Stimulated activated naive CD8-positive, alpha-beta T cell treated with anti-CD3 and anti-CD28 coated beads, Interleukin-15, Interleukin-2, amounts not matched to agents 100 U/mL and 50 U/mL, for 24 hours (primary cell): Measurements from ENCODE around the gene C2CD4C.
"Not testable (repeated sequence)": the region's sequence is repeated elsewhere in the genome, so short reads cannot be mapped to it uniquely, and the experiment has no call there.

ENCODE experiments used
- ATAC-seq: fragments of 150-1000 bp; cut with Tn5 transposase; one replicate; pipeline ENCODE4 v1.10.0; 2021
- DNase-seq: peaks from one replicate; pipeline ENCODE4 v3.0.0; 2021

Gene C2CD4C

GRCh38 chr19:380618-381219 lies 28.2 kb downstream of the C2CD4C start:
- not testable (repeated sequence) for DNase-seq, ATAC-seq

GRCh38 chr19:379796-380195 lies 29.2 kb downstream of the C2CD4C start:
- DNase-seq (no peak), ATAC-seq (no peak)

- no peak for ATAC-seq
- no peak for DNase-seq
Observed at GRCh38 chr19:378706-379105, 30.2 kb downstream of the C2CD4C start.

- ATAC-seq (no peak), DNase-seq (no peak)
Observed at GRCh38 chr19:377801-378581, 31.0 kb downstream of the C2CD4C start.

GRCh38 chr19:376111-376470 lies 32.9 kb downstream of the C2CD4C start:
- no peak for DNase-seq
- ATAC-seq = no peak

- ATAC-seq (no peak), DNase-seq (no peak)
Observed at GRCh38 chr19:375395-376110, 33.4 kb downstream of the C2CD4C start.

GRCh38 chr19:374886-375235 lies 34.1 kb downstream of the C2CD4C start:
- DNase-seq (no peak), ATAC-seq (no peak)

- DNase-seq (no peak), ATAC-seq (no peak)
Observed at GRCh38 chr19:374183-374885, 34.6 kb downstream of the C2CD4C start.

- ATAC-seq (no peak), DNase-seq (no peak)
Observed at GRCh38 chr19:373391-374182, 35.4 kb downstream of the C2CD4C start.

- ATAC-seq (no peak), DNase-seq (no peak)
Observed at GRCh38 chr19:372306-372890, 36.5 kb downstream of the C2CD4C start.

- no peak for DNase-seq
- ATAC-seq = no peak
Observed at GRCh38 chr19:371501-372168, 37.3 kb downstream of the C2CD4C start.

GRCh38 chr19:370641-371330 lies 38.2 kb downstream of the C2CD4C start:
- no peak for ATAC-seq
- DNase-seq = no peak

GRCh38 chr19:369876-370275 lies 39.1 kb downstream of the C2CD4C start:
- ATAC-seq (no peak), DNase-seq (no peak)

GRCh38 chr19:369256-369655 lies 39.7 kb downstream of the C2CD4C start:
- ATAC-seq = no peak
- no peak for DNase-seq

- ATAC-seq (no peak), DNase-seq (no peak)
Observed at GRCh38 chr19:368630-369024, 40.3 kb downstream of the C2CD4C start.

- DNase-seq (no peak), ATAC-seq (no peak)
Observed at GRCh38 chr19:367963-368629, 40.9 kb downstream of the C2CD4C start.

GRCh38 chr19:367561-367960 lies 41.4 kb downstream of the C2CD4C start:
- DNase-seq = no peak
- ATAC-seq = no peak

- DNase-seq = no peak
- ATAC-seq = no peak
Observed at GRCh38 chr19:366951-367350, 42.0 kb downstream of the C2CD4C start.

- ATAC-seq = no peak
- DNase-seq = no peak
Observed at GRCh38 chr19:366205-366783, 42.7 kb downstream of the C2CD4C start.
